Tibial nerve (tissue), 4 donors: ENCODE results near the gene GNL3.

Experiments used
- EP300 ChIP-seq, 2 donors: sonication (generic); formaldehyde crosslinking; IDR thresholded peaks; one replicate each; pipeline ENCODE4 v1.6.1; 2017; ENCODE audit warnings: antibody characterized with exemption in 2 of 2, mild to moderate bottlenecking in 1 of 2
- POLR2A ChIP-seq, 2 donors: fragments of 450-650 bp; IDR thresholded peaks; one replicate each; pipeline ENCODE4 v1.6.1; 2017; ENCODE audit warnings: antibody characterized with exemption in 2 of 2, mild to moderate bottlenecking in 2 of 2, moderate library complexity in 2 of 2
- TF ChIP-seq, protein P1 (sequence below), 5 experiments: fragments of 200-600 bp in 3 of 5; fragments of 450-650 bp in 2 of 5; sonication (generic) in 3 of 5; IDR thresholded peaks; one replicate each; pipeline ENCODE4 v1.5.1; 2016 to 2019; ENCODE audit warnings: antibody characterized with exemption in 5 of 5, mild to moderate bottlenecking in 3 of 5, moderate library complexity in 2 of 5

DNA sequence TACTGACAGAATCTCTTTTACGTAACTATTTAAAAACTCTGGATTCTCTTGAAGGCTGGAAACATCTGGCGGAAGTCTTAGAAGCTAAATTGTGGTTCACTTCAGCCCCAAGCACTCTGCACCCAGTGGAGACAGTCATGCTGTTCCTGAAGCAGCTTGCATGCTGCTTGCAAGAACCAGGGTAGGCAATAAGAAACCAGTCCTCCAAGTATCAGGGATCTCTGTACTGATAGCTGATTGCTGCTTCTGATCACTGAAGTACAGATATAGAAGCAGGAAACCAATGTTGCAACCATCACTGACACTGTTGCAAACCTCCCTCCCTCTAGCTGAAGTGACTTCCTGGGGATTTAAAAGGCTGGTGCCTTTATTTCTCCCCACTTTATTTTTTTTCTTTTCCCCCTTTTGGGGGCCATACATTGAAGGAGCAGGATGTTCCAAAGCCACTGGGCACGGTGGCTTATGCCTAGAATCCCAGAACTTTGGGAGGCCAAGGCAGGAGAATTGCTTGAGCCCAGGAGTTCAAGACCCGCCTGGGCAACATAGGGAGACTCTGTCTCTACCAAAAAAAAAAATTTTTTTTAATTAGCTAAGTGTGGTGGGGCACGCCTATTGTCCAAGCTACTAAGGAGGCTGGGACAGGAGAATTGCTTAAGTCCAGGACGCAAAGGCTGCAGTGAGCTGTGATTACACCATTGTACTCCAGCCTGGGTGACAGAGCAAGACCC lies 35.3 kb downstream of the GNL3 start:
- TF ChIP-seq, protein P1, sequence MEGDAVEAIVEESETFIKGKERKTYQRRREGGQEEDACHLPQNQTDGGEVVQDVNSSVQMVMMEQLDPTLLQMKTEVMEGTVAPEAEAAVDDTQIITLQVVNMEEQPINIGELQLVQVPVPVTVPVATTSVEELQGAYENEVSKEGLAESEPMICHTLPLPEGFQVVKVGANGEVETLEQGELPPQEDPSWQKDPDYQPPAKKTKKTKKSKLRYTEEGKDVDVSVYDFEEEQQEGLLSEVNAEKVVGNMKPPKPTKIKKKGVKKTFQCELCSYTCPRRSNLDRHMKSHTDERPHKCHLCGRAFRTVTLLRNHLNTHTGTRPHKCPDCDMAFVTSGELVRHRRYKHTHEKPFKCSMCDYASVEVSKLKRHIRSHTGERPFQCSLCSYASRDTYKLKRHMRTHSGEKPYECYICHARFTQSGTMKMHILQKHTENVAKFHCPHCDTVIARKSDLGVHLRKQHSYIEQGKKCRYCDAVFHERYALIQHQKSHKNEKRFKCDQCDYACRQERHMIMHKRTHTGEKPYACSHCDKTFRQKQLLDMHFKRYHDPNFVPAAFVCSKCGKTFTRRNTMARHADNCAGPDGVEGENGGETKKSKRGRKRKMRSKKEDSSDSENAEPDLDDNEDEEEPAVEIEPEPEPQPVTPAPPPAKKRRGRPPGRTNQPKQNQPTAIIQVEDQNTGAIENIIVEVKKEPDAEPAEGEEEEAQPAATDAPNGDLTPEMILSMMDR (IDR thresholded peaks at IDR 0.05) = no peak
- TF ChIP-seq POLR2A (IDR thresholded peaks at IDR 0.05) (no peak), EP300 (IDR thresholded peaks at IDR 0.05) (no peak)
